GM12865 (cell line): ENCODE results near the gene ROBO4.

Experiments
- DNase-seq: peaks from one replicate; pipeline ENCODE4 v3.0.0; 2010; ENCODE audit warnings: low read depth
- H3K4me3 ChIP-seq: 2 replicates; pipeline ENCODE4 v1.5.1; 2011; ENCODE audit warnings: mild to moderate bottlenecking, low read depth, low read length, control low read depth
- CTCF ChIP-seq: IDR thresholded peaks from 2 replicates; pipeline ENCODE4 v1.5.1; 2011; ENCODE audit warnings: low read length, control low read depth, low read depth, inconsistent platforms; ENCODE audit not compliant: insufficient read depth; ENCODE audit errors: missing control alignments

Gene ROBO4

DNA sequence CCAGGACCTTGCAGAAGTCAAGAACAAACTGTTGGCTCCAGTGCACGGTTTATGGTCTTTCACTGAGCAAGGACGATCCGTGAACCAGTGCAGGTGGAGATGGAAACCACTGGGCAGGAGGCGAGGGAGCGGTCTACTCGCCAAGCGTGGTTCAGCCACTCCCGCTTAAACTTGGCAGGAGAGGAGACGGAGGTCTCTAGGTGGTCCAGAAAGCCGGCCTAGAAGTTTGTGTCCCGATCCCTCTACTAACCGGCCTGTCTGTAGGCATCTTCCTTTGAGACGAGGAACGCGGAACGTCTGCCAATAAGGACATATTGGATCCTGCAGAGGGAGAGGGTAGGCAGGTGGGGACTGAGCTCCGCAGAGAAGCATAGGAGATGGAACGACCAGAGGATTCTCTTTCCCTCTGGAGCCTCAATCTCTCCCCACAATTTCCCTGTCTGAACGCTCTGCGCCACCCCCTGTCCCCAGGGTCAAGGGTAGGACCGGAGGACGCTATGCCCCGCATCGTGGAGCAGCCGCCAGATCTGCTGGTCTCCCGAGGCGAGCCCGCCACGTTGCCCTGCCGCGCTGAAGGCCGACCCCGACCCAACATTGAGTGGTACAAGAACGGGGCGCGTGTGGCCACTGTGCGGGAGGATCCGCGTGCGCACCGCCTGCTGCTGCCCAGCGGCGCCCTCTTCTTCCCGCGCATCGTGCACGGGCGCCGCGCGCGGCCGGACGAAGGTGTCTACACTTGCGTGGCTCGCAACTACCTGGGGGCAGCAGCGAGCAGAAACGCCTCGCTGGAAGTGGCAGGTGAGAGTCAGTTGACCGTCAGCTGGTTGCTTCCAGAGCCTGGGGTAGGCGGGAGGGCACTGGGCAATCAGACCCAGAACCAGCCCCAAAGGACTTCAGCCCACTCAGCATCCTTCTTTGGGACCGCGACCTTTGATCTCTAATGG is 29.1 kb downstream of the ROBO4 start:
- no peak for DNase-seq
- no peak for TF ChIP-seq CTCF
- H3K4me3 ChIP-seq = no peak overlapping the region

DNA sequence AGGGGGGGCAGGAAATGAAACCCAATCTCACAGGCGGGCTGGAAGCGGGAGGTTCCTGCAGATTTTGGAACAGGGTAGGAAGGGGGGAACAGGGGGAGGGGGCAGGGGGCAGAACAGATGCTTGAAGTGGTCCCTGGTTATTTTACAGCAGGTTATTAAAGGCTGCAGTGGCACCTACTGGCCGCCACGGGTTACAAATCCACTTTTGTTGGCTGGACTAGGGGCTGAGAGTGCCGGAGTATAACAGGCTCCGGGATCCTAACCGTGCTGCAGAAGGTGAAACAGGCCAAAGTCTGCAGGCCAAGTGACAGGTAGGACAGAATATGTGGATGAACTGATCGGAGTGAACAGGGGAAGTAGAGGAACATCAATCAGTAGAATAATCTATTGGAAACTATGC is 30.0 kb downstream of the ROBO4 start:
- H3K4me3 ChIP-seq = no peak overlapping the region
- DNase-seq = peak; percentile 29
- TF ChIP-seq CTCF = peak; percentile 37

DNA sequence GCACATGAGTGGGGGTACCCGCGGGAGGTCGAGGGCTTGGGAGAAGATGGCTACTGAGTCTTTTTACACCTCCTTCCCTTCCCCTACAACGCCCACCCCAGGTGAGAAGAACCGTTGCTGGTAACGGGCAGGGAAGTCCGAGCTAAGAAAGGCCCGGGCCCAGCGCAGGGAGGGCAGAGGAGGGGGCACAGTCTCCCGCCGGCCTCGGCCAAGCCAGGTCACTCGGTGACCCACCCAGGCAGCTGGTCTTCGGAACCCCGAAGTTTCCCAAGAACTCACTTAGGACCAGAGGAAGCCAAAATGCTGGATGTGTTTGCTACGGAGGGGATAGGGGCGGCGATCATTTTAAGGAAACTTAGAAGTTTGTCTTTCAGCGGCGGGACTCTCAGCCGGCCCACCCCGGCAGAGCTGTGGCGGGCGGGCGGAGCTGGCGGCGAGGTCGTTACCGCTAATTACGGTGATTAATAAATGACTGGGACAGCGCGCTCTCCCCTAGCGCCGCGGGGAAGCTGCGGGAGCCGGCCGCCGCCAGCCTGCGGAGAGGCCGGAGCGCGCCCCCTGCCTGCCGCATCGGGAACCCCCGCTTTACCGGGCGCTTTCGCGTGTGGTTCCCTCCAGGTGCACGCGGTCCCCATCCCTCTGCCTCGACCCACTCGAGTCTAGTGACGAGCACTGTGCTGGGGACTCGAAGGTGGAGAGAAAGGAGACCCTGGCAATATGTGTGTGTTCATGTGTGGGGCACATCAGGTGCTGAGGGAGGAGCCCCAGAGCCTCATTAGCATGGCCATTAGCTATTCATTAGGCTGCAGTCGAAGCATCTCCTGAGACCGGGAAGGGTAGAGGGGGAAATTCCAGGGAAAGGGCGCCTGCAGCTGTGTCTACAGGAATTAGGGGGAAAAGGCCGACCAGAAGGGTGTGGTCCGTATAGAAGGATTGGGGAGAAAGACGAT is 31.5 kb downstream of the ROBO4 start:
- peak; percentile 19 for DNase-seq
- no peak overlapping the region for H3K4me3 ChIP-seq
- peak; percentile 59 for TF ChIP-seq CTCF

DNA sequence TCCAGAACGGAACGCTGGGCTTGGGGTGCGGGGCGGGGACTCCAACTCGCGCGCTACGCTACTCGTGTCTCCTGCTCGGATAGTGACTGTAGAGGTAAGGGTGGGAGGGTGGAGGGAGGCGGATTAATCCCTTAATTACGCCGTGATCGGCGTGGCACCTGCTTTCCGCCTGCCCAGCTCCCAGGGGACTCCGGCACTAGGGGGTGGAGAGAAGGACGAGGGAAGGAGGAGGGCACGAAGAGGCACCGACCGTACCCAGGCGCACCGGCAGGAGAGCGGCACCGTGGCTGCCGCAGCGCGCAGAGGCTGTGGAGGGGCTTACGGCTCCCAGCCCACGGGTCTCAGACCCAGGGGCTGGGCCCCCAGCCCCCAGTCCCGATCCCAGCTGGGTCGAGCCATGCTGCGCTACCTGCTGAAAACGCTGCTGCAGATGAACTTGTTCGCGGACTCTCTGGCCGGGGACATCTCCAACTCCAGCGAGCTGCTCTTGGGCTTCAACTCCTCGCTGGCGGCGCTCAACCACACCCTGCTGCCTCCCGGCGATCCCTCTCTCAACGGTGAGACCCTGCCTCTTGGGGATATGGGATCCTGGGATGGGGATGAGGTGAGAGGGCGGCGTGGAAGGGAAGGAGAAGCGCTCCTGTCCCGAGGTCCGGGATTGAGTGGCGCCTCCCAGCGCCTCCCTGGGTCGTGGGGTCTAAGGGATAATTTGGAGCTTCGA is 32.3 kb downstream of the ROBO4 start, which contains the start of gene ROBO3:
Gene ROBO3, plus strand, starts transcription at position 252 of the 721 bp plus-strand sequence. Its CDS starts 146 bp downstream, at position 398.
- H3K4me3 ChIP-seq = no peak within 1 kb of the TSS
- DNase-seq = no peak
- no peak for TF ChIP-seq CTCF

- no peak overlapping the region for H3K4me3 ChIP-seq
- TF ChIP-seq CTCF = no peak
- DNase-seq = no peak
These were observed 32.8 kb downstream of the ROBO4 start for GRCh38 chr11:124864892-124865180.

- DNase-seq = no peak
- TF ChIP-seq CTCF = no peak
- H3K4me3 ChIP-seq = no peak overlapping the region
These were observed 33.3 kb downstream of the ROBO4 start for GRCh38 chr11:124864176-124864891.
